Nucleus accumbens (tissue), 56 donors: Measurements from ENCODE around the gene ARG2.

Experiments
- DNase-seq, 56 donors: peaks; one replicate each; lab custom pipeline; 2025; lab: John Stamatoyannopoulos, UW

Gene ARG2

GRCh38 chr14:67674480-67675218, 54.9 kb downstream of the ARG2 start, which contains the start of gene VTI1B:
TSS of gene VTI1B (minus strand) at chr14:67674632. CDS start at chr14:67674489, 143 bp downstream.
- peak; percentile 9 to 96 (median 84) for DNase-seq

GRCh38 chr14:67675219-67675582, 55.5 kb downstream of the ARG2 start:
- DNase-seq: peak in 1 of 56 donors; percentile 28

DNA sequence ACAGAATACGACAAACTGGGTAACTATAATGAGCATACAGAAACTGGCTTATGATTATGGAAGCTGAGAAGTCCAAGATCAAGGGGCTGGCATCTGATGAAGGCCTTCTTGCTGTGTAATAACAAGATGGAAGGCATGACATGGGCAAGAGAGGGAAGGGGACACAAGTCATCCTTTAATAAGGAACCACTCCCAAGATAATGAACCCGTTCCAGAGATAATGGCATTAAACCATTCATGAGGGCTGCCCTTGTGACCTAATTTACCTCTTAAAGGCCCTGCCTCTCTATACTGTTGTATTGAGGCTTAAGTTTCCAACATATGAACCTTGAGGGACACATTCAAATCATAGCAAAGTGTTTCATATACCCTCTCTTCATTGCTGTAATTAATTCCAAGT, 59.3 kb downstream of the ARG2 start:
- DNase-seq: no peak

DNA sequence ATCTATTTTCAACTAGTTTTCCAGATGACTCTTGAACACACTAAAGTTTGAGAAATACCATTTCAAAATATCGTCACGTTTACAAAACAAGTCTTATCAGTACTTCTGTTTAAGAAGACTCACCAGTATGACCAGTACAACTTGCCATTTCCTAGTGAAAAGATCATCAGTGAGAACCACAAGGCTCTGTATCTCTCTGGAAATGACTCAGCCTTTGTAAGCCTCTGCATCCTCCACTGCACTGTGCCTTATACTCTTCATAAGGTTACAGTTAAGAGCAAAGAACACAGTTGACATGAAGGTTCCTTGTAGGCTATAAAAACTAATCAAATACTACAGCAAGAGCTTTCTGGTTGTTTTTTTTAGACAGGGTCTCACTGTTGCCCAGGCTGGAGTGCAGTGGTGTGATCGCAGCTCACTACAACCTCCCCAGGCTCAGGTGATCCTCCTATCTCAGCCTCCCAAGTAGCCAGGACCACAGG, 60.4 kb downstream of the ARG2 start:
- DNase-seq: no peak

DNA sequence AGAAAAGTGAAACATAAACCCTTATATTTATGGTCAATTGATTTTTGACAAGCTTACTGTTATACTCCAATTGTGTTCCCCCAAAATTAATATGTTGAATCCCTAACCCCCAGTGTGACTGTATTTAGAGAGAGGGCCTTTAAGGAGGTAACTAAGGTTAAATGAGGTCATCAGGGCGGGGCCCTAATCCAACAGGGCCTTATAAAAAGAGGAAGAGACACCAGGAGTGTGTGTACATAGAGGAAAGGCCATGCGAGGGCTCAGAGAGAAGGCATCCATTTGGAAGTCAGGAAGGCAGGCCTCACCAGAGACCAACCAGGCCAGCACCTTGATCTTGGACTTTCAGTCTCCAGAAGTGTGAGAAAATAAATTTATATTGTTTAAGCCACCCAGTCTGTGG, 61.2 kb downstream of the ARG2 start:
- no peak for DNase-seq

- DNase-seq: no peak
Measured at GRCh38 chr14:67683842-67684241, 64.1 kb downstream of the ARG2 start.

- DNase-seq: no peak
Measured at GRCh38 chr14:67690011-67690410, 70.3 kb downstream of the ARG2 start.

DNA sequence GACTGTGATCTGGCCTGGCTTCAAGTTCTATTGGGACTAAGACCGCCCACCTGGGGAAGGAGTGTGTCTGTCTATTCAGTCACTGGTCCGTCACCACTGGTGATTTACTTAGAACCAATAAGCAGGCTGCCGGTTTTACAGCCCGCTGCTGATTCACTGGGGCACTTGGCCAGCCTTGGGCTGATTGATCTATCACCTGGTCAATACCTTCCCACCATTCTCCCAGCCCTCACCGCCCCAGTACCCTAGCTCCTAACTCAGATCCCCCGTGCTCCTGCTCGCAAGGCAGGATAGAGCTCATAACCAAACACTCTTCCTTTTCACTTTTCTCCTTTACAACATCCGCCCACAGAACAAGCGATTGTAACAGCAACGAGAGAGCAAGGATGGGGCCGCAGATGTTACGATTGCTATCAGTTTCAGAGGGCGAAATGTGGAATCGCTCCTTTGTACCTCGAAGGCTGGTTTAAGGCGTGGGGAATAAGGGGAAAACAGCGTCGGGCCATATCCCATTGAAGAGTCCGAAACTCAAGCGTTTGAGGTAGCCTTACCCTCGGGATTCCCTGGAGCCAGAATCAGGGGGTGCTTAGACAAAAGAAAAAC, 75.2 kb downstream of the ARG2 start:
- peak in 35 of 56 donors; percentile 5 to 69 (median 35) for DNase-seq

DNA sequence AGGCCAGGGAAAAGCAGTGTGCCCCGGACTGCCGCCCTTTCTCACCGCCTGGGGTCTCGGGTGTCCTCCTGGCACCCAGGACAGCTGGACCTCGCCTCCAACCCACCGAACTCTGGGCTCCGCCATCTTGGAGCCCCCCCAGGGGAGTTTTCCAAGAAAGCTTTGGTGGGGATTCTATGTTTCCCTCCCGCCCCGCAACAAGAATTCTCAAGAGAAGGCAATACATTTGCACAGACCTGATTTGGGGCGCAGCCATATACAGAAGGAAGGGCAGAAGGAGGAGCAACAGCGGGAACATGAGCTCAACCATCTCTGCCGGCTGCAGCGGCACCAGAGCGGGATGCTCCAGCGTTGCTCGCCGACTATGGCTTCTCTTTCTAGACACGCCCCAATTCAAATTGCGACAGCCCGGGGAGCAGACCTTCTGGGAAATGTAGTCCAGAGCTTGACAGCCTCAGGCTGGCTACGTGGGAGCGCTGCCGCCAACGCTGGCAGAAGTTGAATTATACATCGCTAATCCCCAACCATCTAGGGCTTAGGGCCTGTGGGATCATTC, 75.8 kb downstream of the ARG2 start, which contains the start of gene RDH11:
Gene RDH11 (minus strand): TSS at position 371 of the 556 bp plus-strand sequence. CDS start 61 bp downstream, at position 310.
- peak; percentile 11 to 94 (median 78) for DNase-seq

GRCh38 chr14:67697006-67697405, 77.3 kb downstream of the ARG2 start:
- no peak for DNase-seq

DNA sequence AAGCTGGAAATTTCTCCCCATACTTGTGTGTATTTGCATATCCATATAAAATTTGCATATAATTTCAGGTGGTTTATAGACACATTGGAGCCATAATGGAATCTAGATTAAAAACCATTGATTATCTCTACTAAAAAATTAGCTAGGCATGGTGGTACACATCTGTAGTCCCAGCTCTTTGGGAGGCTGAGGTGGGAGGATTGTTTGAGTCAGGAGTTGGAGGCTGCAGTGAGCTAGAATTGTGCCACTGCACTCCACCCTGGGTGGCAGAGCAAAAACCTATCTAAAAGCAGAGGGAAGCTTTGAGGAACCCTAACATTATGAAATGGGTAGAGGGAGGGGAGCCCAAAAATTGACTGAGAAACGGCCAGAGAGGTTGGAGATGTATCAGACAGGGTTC, 78.5 kb downstream of the ARG2 start:
- no peak for DNase-seq
